H9 (cell line): ENCODE measurements around the gene CCDC12. TPM values are rescaled to one million over a fixed set of nuclear protein-coding genes. Genes with fewer than 3 reads are reported as not detected.
A peak's percentile ranks its signal among the peaks of the same experiment; 100 is the strongest.

Source experiments
- DNase-seq: peaks from one replicate; pipeline ENCODE4 v3.0.0-alpha.2; 2017
- H2AFZ ChIP-seq: one replicate; pipeline ENCODE4 v1.6.1; 2013; ENCODE audit warnings: mild to moderate bottlenecking, low read length, control low read depth, moderate library complexity
- H2AK5ac ChIP-seq: 2 replicates; pipeline ENCODE4 v1.6.1; 2013; ENCODE audit warnings: low read length, control low read depth, mixed read lengths; ENCODE audit not compliant: insufficient read length
- H2BK120ac ChIP-seq: one replicate; pipeline ENCODE4 v1.6.1; 2013; ENCODE audit warnings: low read depth, mild to moderate bottlenecking, low read length, control low read depth, inconsistent platforms; ENCODE audit not compliant: poor library complexity, severe bottlenecking
- H2BK12ac ChIP-seq: 2 replicates; pipeline ENCODE4 v1.6.1; 2013; ENCODE audit warnings: low read length, control low read depth, mixed read lengths, low read depth; ENCODE audit not compliant: insufficient read length
- H2BK15ac ChIP-seq: 2 replicates; pipeline ENCODE4 v1.6.1; 2013; ENCODE audit warnings: low read depth, low read length, control low read depth
- H2BK20ac ChIP-seq: one replicate; pipeline ENCODE4 v1.6.1; 2013; ENCODE audit warnings: low read depth, mild to moderate bottlenecking, low read length, control low read depth, inconsistent platforms; ENCODE audit not compliant: poor library complexity, severe bottlenecking
- H2BK5ac ChIP-seq: 2 replicates; pipeline ENCODE4 v1.6.1; 2013; ENCODE audit warnings: low read length, control low read depth, mixed read lengths; ENCODE audit not compliant: insufficient read length
- H3K14ac ChIP-seq: 2 replicates; pipeline ENCODE4 v1.6.1; 2013; ENCODE audit warnings: low read length, control low read depth; ENCODE audit not compliant: insufficient read depth
- H3K18ac ChIP-seq: 2 replicates; pipeline ENCODE4 v1.6.1; 2013; ENCODE audit warnings: low read depth, mild to moderate bottlenecking, mixed read lengths, low read length, control low read depth; ENCODE audit not compliant: insufficient read length
- H3K23ac ChIP-seq: 2 replicates; pipeline ENCODE4 v1.6.1; 2013; ENCODE audit warnings: low read length, control low read depth, mixed read lengths, low read depth; ENCODE audit not compliant: insufficient read length
- H3K23me2 ChIP-seq: 2 replicates; pipeline ENCODE4 v1.6.1; 2013; ENCODE audit warnings: low read depth, mild to moderate bottlenecking, mixed read lengths, low read length, control low read depth; ENCODE audit not compliant: insufficient read length, poor library complexity, severe bottlenecking
- H3K27ac ChIP-seq: 2 replicates; pipeline ENCODE4 v1.5.1; 2013; ENCODE audit warnings: low read length, control low read depth, mixed read lengths, low read depth; ENCODE audit not compliant: insufficient read length
- H3K27me3 ChIP-seq: 2 replicates; pipeline ENCODE4 v1.6.1; 2013; ENCODE audit warnings: low read length, control low read depth, inconsistent platforms; ENCODE audit not compliant: insufficient read depth
- H3K4ac ChIP-seq: 2 replicates; pipeline ENCODE4 v1.6.1; 2013; ENCODE audit warnings: low read depth, mild to moderate bottlenecking, control low read depth, inconsistent platforms, low read length, moderate library complexity
- H3K4me1 ChIP-seq: 2 replicates; pipeline ENCODE4 v1.6.1; 2013; ENCODE audit warnings: low read length, control low read depth, inconsistent platforms; ENCODE audit not compliant: insufficient read depth
- H3K4me2 ChIP-seq: 2 replicates; pipeline ENCODE4 v1.6.1; 2013; ENCODE audit warnings: low read length, control low read depth, mixed read lengths; ENCODE audit not compliant: insufficient read length, insufficient read depth
- H3K56ac ChIP-seq: 2 replicates; pipeline ENCODE4 v1.6.1; 2013; ENCODE audit warnings: low read depth, mild to moderate bottlenecking, mixed read lengths, low read length, control low read depth; ENCODE audit not compliant: insufficient read length
- H3K79me1 ChIP-seq: 2 replicates; pipeline ENCODE4 v1.6.1; 2013; ENCODE audit warnings: low read depth, mild to moderate bottlenecking, moderate library complexity, low read length, control low read depth, inconsistent platforms; ENCODE audit not compliant: insufficient read depth, poor library complexity, severe bottlenecking
- H3K79me2 ChIP-seq: 2 replicates; pipeline ENCODE4 v1.6.1; 2013; ENCODE audit warnings: low read length, control low read depth, inconsistent platforms; ENCODE audit not compliant: insufficient read depth
- H3K9ac ChIP-seq: 2 replicates; pipeline ENCODE4 v1.6.1; 2013; ENCODE audit warnings: low read length, control low read depth, mixed read lengths; ENCODE audit not compliant: insufficient read length; ENCODE audit errors: extremely low read depth
- H3K9me3 ChIP-seq: one replicate; pipeline ENCODE4 v1.6.1; 2013; ENCODE audit warnings: low read depth, low read length, inconsistent platforms; ENCODE audit not compliant: control insufficient read depth
- H3T11ph ChIP-seq: one replicate; pipeline ENCODE4 v1.6.1; 2013; ENCODE audit warnings: mild to moderate bottlenecking, low read length, control low read depth, inconsistent platforms
- H4K20me1 ChIP-seq: one replicate; pipeline ENCODE4 v1.6.1; 2013; ENCODE audit not compliant: control insufficient read depth, insufficient read length, insufficient read depth
- H4K5ac ChIP-seq: 2 replicates; pipeline ENCODE4 v1.6.1; 2013; ENCODE audit warnings: low read depth, mild to moderate bottlenecking, mixed read lengths, low read length, control low read depth; ENCODE audit not compliant: insufficient read length
- H4K8ac ChIP-seq: replicated peaks from 2 replicates; pipeline ENCODE4 v1.6.1; 2013; ENCODE audit warnings: low read length, control low read depth, mixed read lengths, low read depth; ENCODE audit not compliant: insufficient read length
- H4K91ac ChIP-seq: 2 replicates; pipeline ENCODE4 v1.6.1; 2013; ENCODE audit warnings: low read depth, mild to moderate bottlenecking, moderate library complexity, mixed read lengths, low read length, control low read depth; ENCODE audit not compliant: insufficient read length
- H3K27ac Mint-ChIP-seq, 3 experiments: 2 replicates in 2 of 3; 3 replicates in 1 of 3; pipeline ENCODE4 v1.8.0; 2020 to 2021; ENCODE audit warnings: mixed read lengths in 3 of 3, mild to moderate bottlenecking in 1 of 3, moderate library complexity in 1 of 3
- H3K27me3 Mint-ChIP-seq: 2 replicates; pipeline ENCODE4 v1.8.0; 2021; ENCODE audit warnings: low read depth, mild to moderate bottlenecking, moderate library complexity, mixed read lengths
- H3K36me3 Mint-ChIP-seq, 3 experiments: 2 replicates in 2 of 3; 3 replicates in 1 of 3; pipeline ENCODE4 v1.8.0; 2020 to 2021; ENCODE audit warnings: low read depth in 3 of 3, mixed read lengths in 3 of 3; ENCODE audit not compliant: insufficient read depth in 1 of 3
- H3K4me1 Mint-ChIP-seq, 2 experiments: 2 replicates each; pipeline ENCODE4 v1.8.0; 2020; ENCODE audit warnings: mixed read lengths in 2 of 2
- H3K4me3 Mint-ChIP-seq, 2 experiments: 2 replicates in 1 of 2; 3 replicates in 1 of 2; pipeline ENCODE4 v1.8.0; 2020 to 2021; ENCODE audit warnings: mild to moderate bottlenecking in 2 of 2, mixed read lengths in 2 of 2, moderate library complexity in 1 of 2
- H3K9me3 Mint-ChIP-seq, 2 experiments: 2 replicates in 1 of 2; 3 replicates in 1 of 2; pipeline ENCODE4 v1.8.0; 2020; ENCODE audit warnings: mild to moderate bottlenecking in 2 of 2, mixed read lengths in 2 of 2, moderate library complexity in 1 of 2
- WGBS: extraction: QIAGEN DNeasy Blood & Tissue Kit; methylation state at CpG from one replicate; pipeline ENCODE4 v1.1.7; 2013; ENCODE audit warnings: missing lambda C conversion rate, low lambda C conversion rate, mixed read lengths; ENCODE audit not compliant: insufficient read length; ENCODE audit errors: extremely low coverage; 5-methylcytosine and 5-hydroxymethylcytosine counted together
- total RNA-seq: library from RNA; stranded (reverse); gene quantifications from 2 replicates; pipeline ENCODE4 v1.2.1, GENCODE V29; 2021
- TF ChIP-seq, protein P1 (sequence below): fragments of 200-600 bp; sonication (generic); conservative IDR thresholded peaks from 3 replicates; pipeline ENCODE4 v1.8.0; 2021; ENCODE audit warnings: antibody characterized with exemption, mild to moderate bottlenecking

The CCDC12 gene
- total RNA-seq, 1 experiment from 2014 or later, result 54.0 TPM

DNA sequence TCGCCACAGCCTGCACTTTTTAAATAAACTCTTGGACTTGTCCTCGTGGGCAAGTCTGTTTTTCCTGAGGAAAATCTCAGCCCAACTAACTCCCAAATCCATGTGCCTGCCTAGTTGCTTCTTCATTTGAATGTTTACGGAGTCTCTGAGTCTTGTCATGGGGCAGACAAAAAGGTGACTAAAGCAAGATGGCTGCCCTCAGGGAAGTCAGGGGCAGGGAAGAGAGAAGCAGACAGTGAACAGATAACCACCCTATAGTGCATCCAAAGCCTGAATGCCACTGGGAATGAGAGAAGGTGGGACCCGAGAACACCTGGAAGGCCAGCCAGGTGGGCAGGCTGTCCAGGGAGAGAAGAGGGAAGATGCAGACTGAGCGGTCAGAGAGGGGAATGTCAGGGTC, 21.4 kb downstream of the CCDC12 start:
- Histone ChIP-seq H3K9ac (no peak overlapping the region), H2AK5ac (no peak overlapping the region), H2BK120ac (no peak overlapping the region), H3K4me2 (no peak overlapping the region), H3K27me3 (no peaks in the 10 kb centered on the region), H4K8ac (no peak overlapping the region), H2BK20ac (no peak overlapping the region), H3K4me1 (peaks cover 6% of the 10 kb centered on the region; the same call in 1 of the 2 replicates), H2AFZ (no peak overlapping the region), H3T11ph (no peak overlapping the region), H3K4ac (no peak overlapping the region), H3K56ac (no peak overlapping the region), H4K20me1 (no peaks in the 10 kb centered on the region), H3K23ac (no peak overlapping the region), H3K23me2 (no peaks in the 10 kb centered on the region), H3K27ac (no peak overlapping the region), H3K18ac (no peak overlapping the region), H3K79me1 (peaks cover 17% of the 10 kb centered on the region), H2BK12ac (no peak overlapping the region), H2BK15ac (no peak overlapping the region), H3K79me2 (peaks cover 42% of the 10 kb centered on the region; the same call in 1 of the 2 replicates), H2BK5ac (no peak overlapping the region), H3K9me3 (no peaks in the 10 kb centered on the region), H4K5ac (no peak overlapping the region), H3K14ac (no peak overlapping the region), H4K91ac (no peak overlapping the region)
- Mint-ChIP-seq H3K4me3 (no peak overlapping the region), H3K27ac (peak overlapping the region in 1 of 3 experiments; percentile 28; a peak in 1 of 7 replicates), H3K9me3 (no peaks in the 10 kb centered on the region; a peak in 1 of 5 replicates), H3K36me3 (peaks cover 0 to 2% (median 0%) of the 10 kb centered on the region in 3 experiments; a peak in 2 of 7 replicates), H3K4me1 (peaks cover 39 to 55% of the 10 kb centered on the region in 2 experiments), H3K27me3 (no peaks in the 10 kb centered on the region)
- WGBS, result no CpG with 5 or more reads among the region's 5 CpGs
- TF ChIP-seq, protein P1, sequence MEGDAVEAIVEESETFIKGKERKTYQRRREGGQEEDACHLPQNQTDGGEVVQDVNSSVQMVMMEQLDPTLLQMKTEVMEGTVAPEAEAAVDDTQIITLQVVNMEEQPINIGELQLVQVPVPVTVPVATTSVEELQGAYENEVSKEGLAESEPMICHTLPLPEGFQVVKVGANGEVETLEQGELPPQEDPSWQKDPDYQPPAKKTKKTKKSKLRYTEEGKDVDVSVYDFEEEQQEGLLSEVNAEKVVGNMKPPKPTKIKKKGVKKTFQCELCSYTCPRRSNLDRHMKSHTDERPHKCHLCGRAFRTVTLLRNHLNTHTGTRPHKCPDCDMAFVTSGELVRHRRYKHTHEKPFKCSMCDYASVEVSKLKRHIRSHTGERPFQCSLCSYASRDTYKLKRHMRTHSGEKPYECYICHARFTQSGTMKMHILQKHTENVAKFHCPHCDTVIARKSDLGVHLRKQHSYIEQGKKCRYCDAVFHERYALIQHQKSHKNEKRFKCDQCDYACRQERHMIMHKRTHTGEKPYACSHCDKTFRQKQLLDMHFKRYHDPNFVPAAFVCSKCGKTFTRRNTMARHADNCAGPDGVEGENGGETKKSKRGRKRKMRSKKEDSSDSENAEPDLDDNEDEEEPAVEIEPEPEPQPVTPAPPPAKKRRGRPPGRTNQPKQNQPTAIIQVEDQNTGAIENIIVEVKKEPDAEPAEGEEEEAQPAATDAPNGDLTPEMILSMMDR, result no peak
- no peak for DNase-seq
